Body of pancreas (tissue), 4 donors: ENCODE data around the gene ACTR3. TPM values are rescaled to one million over a fixed set of nuclear protein-coding genes. Genes with fewer than 3 reads are reported as not detected.

Experiments
- ATAC-seq: fragments of 150-250 bp; one replicate; pipeline ENCODE4 v1.9.1; 2016
- DNase-seq, 4 donors: peaks; one replicate each; pipeline ENCODE4 v3.0.0-alpha.2; 2019
- H3K27ac ChIP-seq, 4 donors: fragments of 200-600 bp; sonication (generic); 1 replicate in 3 of 4; 2 replicates in 1 of 4; pipeline versions ENCODE4 v1.5.1 to v1.6.1; 2016 to 2019; ENCODE audit warnings: mild to moderate bottlenecking in 1 of 4, mixed read lengths in 1 of 4, moderate library complexity in 1 of 4
- H3K27me3 ChIP-seq, 2 donors: fragments of 200-600 bp; sonication (generic); one replicate each; pipeline ENCODE4 v1.6.0; 2016; ENCODE audit warnings: mild to moderate bottlenecking in 1 of 2
- H3K36me3 ChIP-seq, 2 donors: fragments of 200-600 bp; sonication (generic); replicated peaks in 1 of 2; 2 replicates each; pipeline ENCODE4 v1.5.1; 2016; ENCODE audit warnings: low read depth in 2 of 2; ENCODE audit not compliant: insufficient read depth in 1 of 2
- H3K4me1 ChIP-seq: fragments of 200-600 bp; sonication (generic); one replicate; pipeline ENCODE4 v1.6.0; 2016
- H3K4me3 ChIP-seq, 2 donors: fragments of 200-600 bp; sonication (generic); 1 replicate in 1 of 2; 2 replicates in 1 of 2; pipeline ENCODE4 v1.5.1; 2016 to 2019
- H3K9me3 ChIP-seq, 3 donors: fragments of 200-600 bp; sonication (generic); 1 replicate in 2 of 3; 2 replicates in 1 of 3; pipeline ENCODE4 v1.5.1; 2016
- POLR2A ChIP-seq, 3 donors: fragments of 450-650 bp; IDR thresholded peaks; one replicate each; pipeline ENCODE4 v1.6.1; 2016; ENCODE audit warnings: antibody characterized with exemption in 3 of 3, mild to moderate bottlenecking in 2 of 3
- WGBS, 2 donors: methylation state at CpG; one replicate each; pipeline ENCODE4 v1.1.5; 2017; 5-methylcytosine and 5-hydroxymethylcytosine counted together
- intact Hi-C: fragments of 100-400 bp; cut with DNase I; formaldehyde crosslinking; loops from one replicate; pipeline ENCODE4 v1.15.1; 2023
- total RNA-seq, 2 donors: library from RNA; depleted of rRNA; stranded (reverse); fragments of >200 nt; gene quantifications; one replicate each; pipeline ENCODE4 v1.1.0, GENCODE V29; 2016
- TF ChIP-seq, protein P1 (sequence below), 7 experiments: fragments of 450-650 bp in 4 of 7; fragments of 200-600 bp in 3 of 7; sonication (generic) in 3 of 7; IDR thresholded peaks; one replicate each; pipeline ENCODE4 v1.5.1; 2016 to 2019; ENCODE audit warnings: antibody characterized with exemption in 7 of 7

ACTR3 gene
- total RNA-seq, 2 donors from 2014 or later: 35.9 to 43.8 TPM

DNA sequence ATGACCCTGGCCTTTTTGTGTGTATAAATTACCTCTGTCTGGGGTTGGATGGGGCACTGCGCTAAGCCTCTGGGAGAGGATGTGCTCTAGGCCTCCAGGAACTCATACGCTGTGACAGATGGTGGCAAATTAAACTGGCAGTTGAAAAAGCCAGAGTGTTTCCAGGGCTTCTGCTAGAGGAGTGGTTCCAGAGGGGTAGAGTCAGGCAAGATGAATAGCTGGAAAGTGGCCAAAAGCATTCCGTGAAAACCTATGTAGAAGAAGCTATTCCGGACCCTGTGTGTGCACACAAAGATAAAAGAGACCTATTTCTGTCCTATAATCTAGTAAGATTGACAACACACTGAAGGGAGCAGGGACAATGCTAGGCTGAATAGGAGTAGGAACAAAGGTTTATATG, 84.8 kb downstream of the ACTR3 start:
- DNase-seq (no peak), ATAC-seq (no peak)
- peak overlapping the region in 1 of 4 donors; percentile 7 for H3K27ac ChIP-seq
- no peaks in the 10 kb centered on the region for H3K36me3 ChIP-seq
- no peak overlapping the region for H3K4me3 ChIP-seq
- TF ChIP-seq, protein P1, sequence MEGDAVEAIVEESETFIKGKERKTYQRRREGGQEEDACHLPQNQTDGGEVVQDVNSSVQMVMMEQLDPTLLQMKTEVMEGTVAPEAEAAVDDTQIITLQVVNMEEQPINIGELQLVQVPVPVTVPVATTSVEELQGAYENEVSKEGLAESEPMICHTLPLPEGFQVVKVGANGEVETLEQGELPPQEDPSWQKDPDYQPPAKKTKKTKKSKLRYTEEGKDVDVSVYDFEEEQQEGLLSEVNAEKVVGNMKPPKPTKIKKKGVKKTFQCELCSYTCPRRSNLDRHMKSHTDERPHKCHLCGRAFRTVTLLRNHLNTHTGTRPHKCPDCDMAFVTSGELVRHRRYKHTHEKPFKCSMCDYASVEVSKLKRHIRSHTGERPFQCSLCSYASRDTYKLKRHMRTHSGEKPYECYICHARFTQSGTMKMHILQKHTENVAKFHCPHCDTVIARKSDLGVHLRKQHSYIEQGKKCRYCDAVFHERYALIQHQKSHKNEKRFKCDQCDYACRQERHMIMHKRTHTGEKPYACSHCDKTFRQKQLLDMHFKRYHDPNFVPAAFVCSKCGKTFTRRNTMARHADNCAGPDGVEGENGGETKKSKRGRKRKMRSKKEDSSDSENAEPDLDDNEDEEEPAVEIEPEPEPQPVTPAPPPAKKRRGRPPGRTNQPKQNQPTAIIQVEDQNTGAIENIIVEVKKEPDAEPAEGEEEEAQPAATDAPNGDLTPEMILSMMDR (IDR thresholded peaks at IDR 0.05): no peak
- TF ChIP-seq POLR2A (IDR thresholded peaks at IDR 0.05): no peak
- intact Hi-C loops: no loop called here
- no peaks in the 10 kb centered on the region for H3K9me3 ChIP-seq
- no peaks in the 10 kb centered on the region for H3K27me3 ChIP-seq
- 37 to 45% methylated on average over 4 of the region's 4 CpGs for WGBS, 2 donors
- peaks cover 19% of the 10 kb centered on the region for H3K4me1 ChIP-seq

DNA sequence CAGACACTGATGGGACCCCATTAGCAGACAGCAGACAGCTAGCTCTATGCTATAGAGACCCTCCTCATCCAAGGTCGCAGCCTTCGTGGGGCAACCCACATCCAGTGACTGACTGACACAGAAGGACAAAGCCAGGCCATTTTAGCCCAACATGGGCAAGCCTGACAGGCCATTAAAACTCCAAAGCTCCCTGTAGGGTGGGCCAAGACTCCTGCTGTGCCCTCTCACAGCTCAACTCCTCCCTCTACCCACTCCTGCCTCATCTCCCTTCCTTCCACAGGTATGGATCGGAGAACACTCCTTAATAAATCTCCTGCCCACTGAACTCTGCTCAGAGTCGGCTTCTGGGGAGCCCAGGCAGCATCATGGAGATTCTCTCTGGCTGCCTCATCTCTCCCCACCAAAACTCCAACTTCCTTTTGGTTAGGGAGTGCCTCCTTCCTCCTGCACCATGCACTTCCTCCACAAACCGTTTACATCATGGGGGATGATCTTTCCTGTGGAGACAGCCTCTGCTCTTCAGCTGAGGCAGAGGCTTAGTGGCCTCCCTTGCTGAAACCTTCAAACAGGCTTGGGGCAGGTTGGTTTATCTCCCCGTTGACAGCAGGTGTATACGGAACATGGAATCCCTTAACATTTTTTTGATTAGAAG, 86.5 kb downstream of the ACTR3 start:
- H3K36me3 ChIP-seq: no peaks in the 10 kb centered on the region
- ATAC-seq: no peak
- H3K4me1 ChIP-seq: peaks cover 19% of the 10 kb centered on the region
- H3K4me3 ChIP-seq: no peak overlapping the region
- TF ChIP-seq, protein P1 (IDR thresholded peaks at IDR 0.05): no peak
- TF ChIP-seq POLR2A (IDR thresholded peaks at IDR 0.05): no peak
- DNase-seq: no peak
- no peaks in the 10 kb centered on the region for H3K27me3 ChIP-seq
- peak overlapping the region; percentile 45 to 89 (median 80) for H3K27ac ChIP-seq
- intact Hi-C loops: no loop called here
- no peaks in the 10 kb centered on the region for H3K9me3 ChIP-seq
- WGBS, 2 donors: 65 to 75% methylated on average over 7 of the region's 7 CpGs

DNA sequence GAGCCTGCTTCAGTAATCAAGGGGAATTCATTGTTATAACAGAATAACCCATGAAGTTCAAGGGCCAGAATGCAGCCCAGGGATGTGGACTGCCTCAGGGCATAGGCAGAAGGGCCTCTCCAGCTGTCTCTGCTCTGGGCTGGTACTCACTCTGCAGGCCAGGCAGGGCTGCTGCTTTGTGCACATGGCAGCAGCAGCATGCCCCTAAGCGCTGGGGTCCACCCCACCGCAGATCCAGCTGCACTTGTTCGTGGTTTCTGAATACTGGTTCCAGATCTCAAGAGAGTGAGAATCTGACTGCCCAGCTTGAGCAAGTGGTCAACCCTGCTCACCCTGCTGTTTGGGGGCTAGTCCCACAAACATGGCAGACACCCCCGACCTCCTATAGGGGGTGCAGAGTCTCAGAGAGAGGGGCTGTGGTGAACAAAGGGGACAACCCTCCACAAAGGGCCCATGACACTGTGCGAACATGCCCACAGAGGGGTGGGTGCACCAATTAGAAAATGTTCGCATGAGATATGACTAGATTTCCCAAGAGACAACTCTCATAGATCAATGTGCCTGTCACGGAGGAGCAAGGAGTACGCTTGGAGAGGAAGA, 87.3 kb downstream of the ACTR3 start:
- H3K27ac ChIP-seq: peak overlapping the region; percentile 66 to 89 (median 80)
- WGBS, 2 donors: 60 to 63% methylated on average over 4 to 8 of the region's 8 CpGs
- ATAC-seq (no peak), DNase-seq (no peak)
- no peaks in the 10 kb centered on the region for H3K36me3 ChIP-seq
- peaks cover 19% of the 10 kb centered on the region for H3K4me1 ChIP-seq
- intact Hi-C loops: no loop called here
- TF ChIP-seq, protein P1 (IDR thresholded peaks at IDR 0.05): no peak
- TF ChIP-seq POLR2A (IDR thresholded peaks at IDR 0.05): no peak
- no peaks in the 10 kb centered on the region for H3K27me3 ChIP-seq
- no peak overlapping the region for H3K4me3 ChIP-seq
- H3K9me3 ChIP-seq: no peaks in the 10 kb centered on the region

DNA sequence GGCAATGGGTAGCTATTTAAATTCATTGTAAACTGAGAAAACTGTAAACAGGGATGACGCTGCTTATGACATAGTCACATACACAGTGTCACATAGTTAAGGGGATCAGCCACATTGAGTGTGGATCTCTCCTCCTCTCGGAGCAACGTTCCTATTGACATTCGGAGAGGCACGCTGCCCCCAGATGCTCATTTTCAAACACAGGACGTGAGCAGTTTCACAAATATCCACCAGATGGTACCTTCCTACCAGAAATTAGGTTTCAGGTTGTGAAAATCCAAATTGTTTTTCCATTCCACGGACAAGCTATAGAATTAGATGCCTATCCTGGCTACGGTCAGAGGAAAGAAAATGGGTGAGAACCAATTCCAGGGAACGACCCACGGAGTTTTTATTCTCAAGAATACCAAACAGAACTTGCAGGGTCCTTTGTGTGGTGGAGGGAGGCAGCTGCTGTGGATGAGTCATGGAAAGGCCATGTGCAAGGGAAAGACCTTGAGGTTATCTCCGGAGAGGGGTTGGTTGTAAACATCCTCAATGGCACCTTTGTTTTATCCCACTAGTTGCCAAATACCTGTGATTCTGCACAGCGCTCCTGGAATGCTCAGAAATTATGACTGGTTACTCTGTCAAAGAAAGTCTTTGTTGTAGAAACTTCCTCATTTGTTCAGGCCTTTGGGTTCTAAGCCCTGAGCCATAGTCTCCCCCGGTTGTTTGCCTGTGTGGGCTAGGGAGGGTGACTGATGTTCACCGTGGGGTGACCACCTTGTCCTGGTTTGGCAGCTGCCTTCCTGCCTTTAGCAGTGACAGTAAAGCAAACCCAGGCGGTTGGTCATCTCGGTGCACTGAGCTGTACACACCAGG, 88.0 kb downstream of the ACTR3 start:
- TF ChIP-seq, protein P1 (IDR thresholded peaks at IDR 0.05): peak in 6 of 7 experiments; percentile 20 to 80 (median 65)
- TF ChIP-seq POLR2A (IDR thresholded peaks at IDR 0.05): peak in 2 of 3 donors; percentile 16 to 46
- Histone ChIP-seq H3K27ac (peak overlapping the region; percentile 66 to 89 (median 80)), H3K9me3 (no peaks in the 10 kb centered on the region), H3K36me3 (no peaks in the 10 kb centered on the region), H3K4me3 (no peak overlapping the region), H3K27me3 (no peaks in the 10 kb centered on the region), H3K4me1 (peaks cover 19% of the 10 kb centered on the region)
- ATAC-seq (peak; percentile 92), DNase-seq (peak; percentile 42 to 77 (median 58))
- WGBS, 2 donors: 21 to 26% methylated on average over 15 to 16 of the region's 16 CpGs
- intact Hi-C loops: no loop called here
